ENCODE measurements around the gene GRN. TPM values are rescaled to one million over a fixed set of nuclear protein-coding genes. Genes with fewer than 3 reads are reported as not detected.

The GRN gene
- total and polyA plus RNA-seq, 2 of the 13 experiments (the other 11 are each of a cell fraction or from before 2014, with no cell fraction given) = 86.6 to 143 TPM

GRCh38 chr17:44354582-44355561 lies 9.8 kb downstream of the GRN start (continued):
- TF ChIP-seq ZNF687 (CRISPR knock-in tag; IDR thresholded peaks at IDR 0.05) (peak; percentile 82), STAG1 (CRISPR knock-in tag; IDR thresholded peaks at IDR 0.05) (peak; percentile 70), ZNF605 (CRISPR knock-in tag; IDR thresholded peaks at IDR 0.05) (peak; percentile 13; the same call in 1 of the 2 replicates), ZNF776 (CRISPR knock-in tag; IDR thresholded peaks at IDR 0.05) (peak; percentile 77; the same call in 1 of the 2 replicates), DNMT1 (CRISPR knock-in tag; IDR thresholded peaks at IDR 0.05) (peak; percentile 71), RARA (CRISPR knock-in tag; IDR thresholded peaks at IDR 0.05) (no peak), TBP (CRISPR knock-in tag; IDR thresholded peaks at IDR 0.05) (no peak), NRL (CRISPR knock-in tag; IDR thresholded peaks at IDR 0.05; ENCODE audit: borderline replicate concordance) (peak; percentile 35; the same call in 1 of the 2 replicates), MAX (IDR thresholded peaks at IDR 0.05) (peak; percentile 70), THRA (CRISPR knock-in tag; IDR thresholded peaks at IDR 0.05; ENCODE audit: borderline replicate concordance) (peak; percentile 36; the same call in 1 of the 2 replicates), ELF3 (CRISPR knock-in tag; IDR thresholded peaks at IDR 0.05) (peak; percentile 86), YY1 (IDR thresholded peaks at IDR 0.05; ENCODE audit: insufficient read depth, insufficient replicate concordance, low read depth, low read length) (peak; percentile 64), FOXP1 (IDR thresholded peaks at IDR 0.05) (no peak), FOXP1 (CRISPR knock-in tag; IDR thresholded peaks at IDR 0.05) (no peak), PRDM10 (CRISPR knock-in tag; IDR thresholded peaks at IDR 0.05; ENCODE audit: low read depth) (no peak), CCDC6 (CRISPR knock-in tag; IDR thresholded peaks at IDR 0.05) (no peak), ZNF644 (CRISPR knock-in tag; IDR thresholded peaks at IDR 0.05; ENCODE audit: low read depth) (no peak), KDM2A (CRISPR knock-in tag; IDR thresholded peaks at IDR 0.05; ENCODE audit: borderline replicate concordance, low read depth) (peak; percentile 72; the same call in 1 of the 2 replicates)
